Activated B cell treated with CpG ODN at 0.5 μM for 24 hours (primary cell): ENCODE data around the gene DRD5. TPM values are rescaled to one million over a fixed set of nuclear protein-coding genes. Genes with fewer than 3 reads are reported as not detected.

Experiments
- ATAC-seq: fragments of 200-7000 bp; cut with Tn5 transposase; one replicate; pipeline ENCODE4 v1.10.0; 2021; ENCODE audit warnings: low read depth, mild to moderate bottlenecking, moderate library complexity
- CTCF ChIA-PET: fragments of 350-600 bp; sonication (Branson Sonifier 250); formaldehyde crosslinking; loops from one replicate; lab custom pipeline; 2021; ENCODE audit warnings: antibody characterized with exemption; lab: Charles Lee
- POLR2A ChIA-PET: fragments of 350-600 bp; sonication (Branson Sonifier 250); formaldehyde crosslinking; loops from one replicate; lab custom pipeline; 2021; ENCODE audit warnings: antibody characterized with exemption; lab: Charles Lee
- DNase-seq: peaks from one replicate; pipeline ENCODE4 v3.0.0; 2022
- H3K27ac Mint-ChIP-seq: one replicate; pipeline ENCODE4 v1.8.0; 2020; ENCODE audit warnings: mixed read lengths
- H3K27me3 Mint-ChIP-seq: one replicate; pipeline ENCODE4 v1.8.0; 2021; ENCODE audit warnings: mixed read lengths
- H3K36me3 Mint-ChIP-seq: one replicate; pipeline ENCODE4 v1.8.0; 2021; ENCODE audit warnings: low read depth, mixed read lengths
- H3K4me1 Mint-ChIP-seq: one replicate; pipeline ENCODE4 v1.8.0; 2021; ENCODE audit warnings: mixed read lengths
- H3K4me3 Mint-ChIP-seq: one replicate; pipeline ENCODE4 v1.8.0; 2020; ENCODE audit warnings: mild to moderate bottlenecking, mixed read lengths
- H3K9me3 Mint-ChIP-seq: one replicate; pipeline ENCODE4 v1.8.0; 2020; ENCODE audit warnings: mixed read lengths
- CTCF ChIP-seq: fragments of 200-600 bp; IDR thresholded peaks from one replicate; pipeline ENCODE4 v1.8.0; 2022; ENCODE audit warnings: antibody characterized with exemption, mild to moderate bottlenecking
- intact Hi-C: fragments of 100-400 bp; cut with micrococcal nuclease; formaldehyde crosslinking; loops from one replicate; pipeline ENCODE4 v1.15.1; 2024
- total RNA-seq: library from RNA; stranded (reverse); gene quantifications from 2 replicates; pipeline ENCODE4 v1.2.3, GENCODE V29; 2022

DRD5 gene
- total RNA-seq, 1 donor from 2014 or later: not detected

DNA sequence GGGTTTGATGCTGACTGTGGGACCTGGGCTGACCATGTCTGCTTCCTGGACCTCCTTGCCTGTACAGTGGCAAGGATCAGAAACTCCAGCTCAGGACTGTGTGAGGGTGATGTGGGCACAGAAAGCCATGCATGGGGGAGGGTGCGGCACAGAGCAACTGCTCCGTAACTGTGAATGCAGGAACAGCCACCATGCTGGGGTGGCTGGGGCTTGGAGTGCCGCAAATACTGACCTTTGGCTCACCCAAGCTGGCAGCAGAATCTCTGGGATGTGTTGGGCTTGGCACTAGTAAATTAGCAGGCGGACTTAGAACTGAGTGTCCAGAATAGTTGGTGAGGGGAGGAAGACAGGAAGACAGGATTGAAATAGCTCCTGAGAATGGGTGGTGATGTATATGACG, 52.0 kb downstream of the DRD5 start:
- ChIA-PET POLR2A (no interaction called here), CTCF (no interaction called here)
- H3K4me3 Mint-ChIP-seq: no peak overlapping the region
- no peaks in the 10 kb centered on the region for H3K36me3 Mint-ChIP-seq
- peaks cover 3% of the 10 kb centered on the region for H3K27me3 Mint-ChIP-seq
- DNase-seq (no peak), ATAC-seq (no peak)
- intact Hi-C loops: no loop called here
- no peak overlapping the region for H3K27ac Mint-ChIP-seq
- TF ChIP-seq CTCF: no peak
- H3K4me1 Mint-ChIP-seq: no peaks in the 10 kb centered on the region
- peaks cover 5% of the 10 kb centered on the region for H3K9me3 Mint-ChIP-seq

Other genes with a start within 250 kb of the DRD5 start
- 1.1 and 1.2 TPM in 2 replicates for gene SLC2A9, start 239.9 kb downstream of the DRD5 start, total RNA-seq